Activated T-cell treated with anti-CD3 and anti-CD28 coated beads, Interleukin-2, amount 50 U/mL, for 1 hour (primary cell): Measurements from ENCODE around the gene ANXA1.

Experiments
- DNase-seq: peaks from one replicate; pipeline ENCODE4 v3.0.0-alpha.2; 2020

ANXA1 gene

DNA sequence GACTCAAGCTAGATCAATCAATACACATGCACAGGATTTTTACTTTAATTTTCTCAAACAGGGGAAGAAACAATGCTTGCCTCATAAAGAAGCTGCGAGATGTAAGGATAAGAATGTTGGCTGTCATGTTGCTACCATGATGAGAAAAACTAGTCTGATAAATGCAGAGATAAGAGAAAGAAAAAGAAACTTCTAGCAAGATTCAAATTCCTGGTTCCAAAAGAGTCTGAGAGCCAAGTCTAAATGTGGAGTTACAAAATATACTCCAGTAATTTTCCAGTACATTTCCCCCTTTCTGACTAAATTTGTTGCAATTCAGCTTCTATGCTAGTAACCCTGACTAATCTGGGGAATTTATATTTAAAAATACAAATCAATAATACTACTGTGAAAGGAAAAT lies 10.4 kb upstream of the ANXA1 start:
- DNase-seq: no peak

DNA sequence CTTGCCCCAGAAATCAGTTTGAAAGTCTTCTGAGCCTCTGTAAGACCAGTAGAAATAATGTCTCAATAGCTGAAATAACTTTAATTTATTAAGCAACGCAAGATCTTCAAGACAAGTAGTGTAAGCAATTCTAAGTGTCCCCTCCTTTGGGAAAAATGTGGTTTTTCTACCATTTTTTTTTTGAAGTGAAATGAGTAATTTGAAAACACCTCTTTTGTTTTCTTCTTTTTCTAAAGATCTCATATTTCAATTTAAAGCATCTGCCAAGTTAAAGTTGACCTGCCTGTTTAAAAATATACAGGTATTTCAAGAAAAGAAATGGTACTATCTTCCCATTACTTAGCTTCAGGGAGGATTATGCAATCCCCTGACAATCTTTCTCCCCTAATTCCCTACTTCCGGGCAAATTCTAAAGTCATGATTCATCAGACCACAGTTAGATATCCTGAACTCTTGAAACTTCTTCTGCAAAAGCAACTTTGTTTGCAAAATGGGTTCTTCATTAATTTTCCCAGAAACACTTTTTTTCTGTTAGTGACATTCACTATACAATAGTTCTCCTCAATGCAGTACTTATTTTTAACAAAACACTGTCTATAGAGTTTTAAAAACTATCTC lies 7.8 kb upstream of the ANXA1 start:
- DNase-seq: no peak

- no peak for DNase-seq
Observed at GRCh38 chr9:73146111-73146815, 5.4 kb upstream of the ANXA1 start.

DNA sequence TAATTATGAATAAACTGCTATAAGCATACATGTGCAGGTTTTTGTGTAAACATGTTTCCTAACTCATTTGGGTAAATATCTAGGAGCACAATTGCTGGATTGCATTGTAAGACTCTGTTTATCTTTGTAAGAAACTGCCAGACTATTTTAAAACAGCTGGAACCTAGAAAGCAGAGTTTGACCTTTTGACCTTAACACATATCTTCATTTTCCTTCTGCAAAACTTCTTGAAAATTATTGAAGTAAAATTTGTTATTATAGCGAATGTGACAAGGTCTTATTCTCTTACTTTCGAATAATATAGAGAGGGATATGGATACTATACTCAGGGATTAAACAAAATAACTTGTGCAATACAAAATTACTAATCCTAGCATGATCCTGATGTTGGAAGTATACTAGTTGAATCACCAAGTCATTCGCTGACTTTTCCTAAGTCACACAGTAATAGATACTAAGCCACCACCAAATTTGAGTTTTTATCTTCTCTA lies 3.2 kb upstream of the ANXA1 start:
- DNase-seq: no peak

DNA sequence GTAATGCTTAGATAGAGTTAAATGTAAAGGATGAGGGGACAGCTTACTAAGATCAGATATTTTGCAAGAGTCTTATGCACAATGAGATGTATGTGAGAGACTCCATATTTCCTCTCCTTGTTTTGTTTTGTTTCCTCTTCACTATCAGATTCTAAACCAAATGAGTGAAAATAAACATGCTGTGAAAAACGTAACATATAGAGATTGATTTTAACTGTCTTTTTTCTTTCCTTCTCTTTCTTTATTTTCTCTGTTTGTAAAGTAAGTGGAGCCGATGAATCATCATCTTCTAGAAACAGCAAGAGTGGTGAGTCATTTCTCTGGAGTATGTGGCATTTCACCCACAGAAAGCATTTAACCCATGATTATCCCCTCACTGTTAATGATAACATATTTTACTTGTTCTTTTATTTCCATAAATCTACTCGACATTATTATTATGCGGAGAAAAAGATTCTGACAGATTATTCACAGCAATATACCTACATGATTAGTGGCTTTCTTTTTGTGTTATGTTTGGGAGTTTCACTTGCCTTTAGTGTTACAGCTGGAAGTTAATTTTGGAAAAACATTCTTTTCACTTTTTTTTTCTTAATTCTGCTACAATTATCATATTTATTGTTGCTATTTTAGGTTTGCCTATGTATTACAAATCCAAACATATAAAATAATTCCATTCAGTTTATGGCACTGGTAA lies 2.1 kb upstream of the ANXA1 start:
- DNase-seq: no peak

DNA sequence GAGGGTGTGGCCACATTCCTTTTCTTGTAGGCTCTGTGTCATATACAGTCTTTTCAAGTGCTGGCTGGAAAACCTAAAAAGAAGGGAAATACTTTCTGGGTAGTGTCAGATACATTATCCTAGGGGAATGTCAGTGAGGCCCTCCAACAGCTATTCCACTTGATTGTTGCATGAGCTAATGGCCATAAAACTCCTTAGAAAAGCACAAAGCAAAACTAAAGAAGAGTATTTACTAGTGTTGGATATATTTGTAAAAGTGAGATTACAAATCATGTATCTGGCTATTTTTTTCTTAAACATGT lies 829 bp downstream of the ANXA1 start:
- no peak for DNase-seq

DNA sequence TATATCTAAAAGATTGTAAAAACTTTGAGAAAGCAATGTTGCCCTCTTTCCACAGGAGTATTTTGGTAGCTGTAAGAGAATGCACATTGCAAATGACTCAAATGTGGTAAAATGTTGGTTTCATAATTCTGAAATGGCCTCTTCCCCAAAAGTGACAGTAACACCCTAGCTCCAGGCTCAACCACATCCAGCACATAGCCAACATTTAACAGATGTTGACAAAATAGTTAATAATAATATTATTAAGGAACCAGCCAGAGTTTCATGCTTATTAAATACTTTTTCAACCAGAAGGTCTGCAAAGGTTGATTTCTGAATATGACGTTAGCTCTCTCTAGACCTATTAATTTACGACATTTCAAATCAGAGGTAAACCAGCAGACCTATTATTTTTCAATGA lies 1.3 kb downstream of the ANXA1 start:
- DNase-seq: no peak

GRCh38 chr9:73153793-73154227 lies 2.1 kb downstream of the ANXA1 start:
- DNase-seq: no peak

DNA sequence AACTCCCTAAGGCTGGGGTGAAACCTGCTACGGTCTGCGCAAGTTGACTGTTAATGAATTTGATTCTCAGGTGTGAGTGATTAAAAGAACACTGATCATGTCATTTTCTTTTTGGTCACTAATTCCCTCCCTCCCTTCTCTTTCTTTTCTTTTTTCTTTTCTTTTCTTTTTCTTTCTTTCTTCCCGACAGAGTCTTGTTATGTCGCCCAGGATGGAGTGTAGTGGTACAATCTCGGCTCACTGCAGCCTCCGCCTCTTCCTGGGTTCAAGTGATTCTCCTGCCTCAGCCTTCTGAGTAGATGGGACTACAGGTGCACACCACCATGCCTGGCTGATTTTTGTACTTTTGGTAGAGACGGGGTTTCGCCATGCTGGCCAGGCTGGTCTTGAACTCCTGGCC lies 2.6 kb downstream of the ANXA1 start:
- peak; percentile 29 for DNase-seq

- no peak for DNase-seq
Observed at GRCh38 chr9:73154722-73155121, 3.1 kb downstream of the ANXA1 start.

- DNase-seq: no peak
Observed at GRCh38 chr9:73155377-73155776, 3.7 kb downstream of the ANXA1 start.

DNA sequence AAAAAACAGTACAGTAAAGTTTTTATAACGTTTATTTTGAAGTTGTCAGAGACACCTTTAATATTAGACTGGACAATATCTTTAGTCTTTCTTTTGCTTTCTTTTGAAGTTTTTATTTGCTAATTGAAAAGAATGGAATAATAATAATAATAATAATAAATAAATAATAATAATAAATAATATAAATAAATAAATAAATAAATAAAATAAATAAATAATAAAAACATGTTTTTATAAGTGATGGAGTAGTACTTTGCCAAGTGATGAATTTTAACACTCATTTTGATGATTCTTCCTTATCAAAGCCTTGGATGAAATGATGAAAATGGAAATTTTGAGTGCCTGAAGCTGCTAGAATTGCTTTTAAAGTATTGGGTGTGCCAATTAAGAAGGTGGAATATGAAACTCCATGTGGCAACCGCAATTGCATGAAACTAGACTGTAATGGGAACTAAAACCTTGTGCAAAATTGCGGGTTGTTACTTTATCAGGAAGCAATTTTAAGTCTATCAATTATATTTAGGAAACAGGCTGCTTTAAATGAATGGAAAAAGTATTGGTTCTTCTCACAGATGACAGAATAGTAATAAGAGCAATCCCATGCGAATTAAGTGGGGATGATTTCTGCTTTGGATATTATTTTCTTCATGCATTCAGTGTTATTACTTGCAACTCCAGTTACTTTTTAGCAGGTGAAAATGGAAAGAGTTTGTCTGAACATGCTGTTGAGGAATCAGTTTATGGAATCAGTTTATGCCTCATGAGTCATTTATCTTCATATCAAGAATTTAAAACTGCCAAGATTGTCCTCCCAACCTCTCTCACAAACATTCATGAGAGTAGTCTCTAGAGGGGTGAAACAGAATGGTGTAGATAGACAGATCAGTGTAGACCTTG lies 4.6 kb downstream of the ANXA1 start:
- no peak for DNase-seq

- no peak for DNase-seq
Observed at GRCh38 chr9:73156865-73157187, 5.2 kb downstream of the ANXA1 start.

GRCh38 chr9:73157811-73158210 lies 6.1 kb downstream of the ANXA1 start:
- DNase-seq: no peak

DNA sequence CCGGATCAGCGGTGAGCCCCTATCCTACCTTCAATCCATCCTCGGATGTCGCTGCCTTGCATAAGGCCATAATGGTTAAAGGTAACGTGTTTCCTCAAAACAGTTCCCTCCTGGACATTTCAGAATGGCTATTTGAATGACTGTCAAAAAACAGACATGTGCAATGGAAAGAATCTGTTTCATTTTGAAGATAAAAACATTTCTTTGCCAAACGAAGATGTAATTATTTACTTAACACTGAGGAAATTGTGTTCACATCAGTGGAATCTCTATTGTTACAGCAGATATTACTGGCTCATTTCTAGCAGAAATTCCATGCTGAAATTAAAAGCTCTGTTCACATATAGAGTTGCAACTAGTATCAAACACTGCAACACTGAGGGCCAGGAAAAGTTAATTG lies 7.1 kb downstream of the ANXA1 start:
- DNase-seq: no peak

- DNase-seq: no peak
Observed at GRCh38 chr9:73160868-73161267, 9.2 kb downstream of the ANXA1 start.

DNA sequence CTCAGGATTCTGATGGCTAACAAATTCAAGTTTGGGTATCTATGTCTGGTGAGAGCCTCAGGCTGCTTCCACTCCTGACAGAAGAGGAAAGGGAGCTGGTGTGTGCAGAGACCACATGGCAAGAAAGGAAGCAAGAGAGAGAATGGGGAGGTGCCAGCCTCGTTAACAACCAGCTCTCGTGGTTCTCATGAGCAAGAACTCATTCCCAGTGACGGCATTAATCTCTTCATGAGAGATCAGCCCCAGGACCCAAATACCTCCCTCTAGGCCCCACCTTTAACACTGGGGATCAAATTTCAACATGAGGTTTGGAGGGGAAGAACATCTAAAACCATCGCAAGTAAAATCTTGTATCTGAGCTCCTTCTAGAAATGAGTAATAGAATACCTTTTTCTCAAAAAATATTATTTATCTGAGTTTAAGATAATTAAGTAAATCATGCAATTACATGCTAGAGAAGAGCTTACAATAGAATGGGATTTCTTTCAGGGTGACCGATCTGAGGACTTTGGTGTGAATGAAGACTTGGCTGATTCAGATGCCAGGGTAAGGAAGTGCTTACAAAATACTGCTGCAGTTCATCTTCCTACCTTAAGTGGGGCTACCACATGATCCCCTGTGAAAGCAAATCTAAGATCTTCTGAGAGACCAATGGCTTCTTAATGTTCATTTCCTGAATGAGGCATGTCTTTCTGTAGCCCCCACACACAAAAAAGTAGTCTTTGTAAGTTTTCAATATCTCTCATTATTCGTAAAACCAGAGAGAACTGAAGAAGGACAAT lies 11.5 kb downstream of the ANXA1 start:
- DNase-seq: no peak

- no peak for DNase-seq
Observed at GRCh38 chr9:73165911-73166310, 14.2 kb downstream of the ANXA1 start.

GRCh38 chr9:73166468-73166867 lies 14.8 kb downstream of the ANXA1 start:
- no peak for DNase-seq

GRCh38 chr9:73167614-73168013 lies 15.9 kb downstream of the ANXA1 start:
- no peak for DNase-seq

DNA sequence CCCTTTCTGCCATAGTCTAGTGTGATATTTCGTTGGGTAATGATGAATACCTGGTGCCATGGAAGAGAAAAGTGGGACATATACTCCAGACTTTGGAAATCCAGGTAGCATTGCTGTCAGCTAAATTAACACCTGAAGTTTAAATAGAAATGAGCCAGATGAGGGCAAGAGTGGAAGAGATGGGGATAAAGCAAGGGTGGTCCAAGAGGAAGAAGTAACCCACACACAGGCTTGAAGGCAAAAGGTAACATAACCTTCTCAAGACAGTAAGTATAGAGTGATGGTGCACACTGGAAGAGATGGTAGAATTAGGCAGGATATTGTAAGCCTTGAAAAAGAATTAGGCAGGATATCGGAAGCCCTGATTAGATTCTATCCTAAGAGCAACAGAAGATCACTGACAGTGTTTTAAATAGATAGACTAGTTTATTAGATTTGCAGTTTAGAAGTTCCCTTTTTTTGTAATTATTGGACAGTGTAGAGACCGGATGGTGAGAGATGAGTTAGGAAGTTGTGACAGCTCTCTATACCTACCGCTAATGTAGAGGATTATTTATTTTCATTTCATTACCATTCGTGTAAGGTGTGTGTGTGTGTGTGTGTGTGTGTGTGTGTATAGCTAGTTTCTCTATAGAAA lies 16.8 kb downstream of the ANXA1 start:
- DNase-seq: no peak
